Loucy (cell line): Measurements from ENCODE around the gene OAS1.
"Not testable (repeated sequence)": the region's sequence is repeated elsewhere in the genome, so short reads cannot be mapped to it uniquely, and the experiment has no call there.

ENCODE experiments used
- H2AFZ ChIP-seq: fragments of 200-600 bp; sonication (generic); 2 replicates; pipeline ENCODE4 v1.6.0; 2016; ENCODE audit warnings: antibody characterized with exemption, mild to moderate bottlenecking, low read length, moderate library complexity
- H3F3A ChIP-seq: fragments of 200-600 bp; 2 replicates; pipeline ENCODE4 v1.6.0; 2016; ENCODE audit warnings: antibody characterized with exemption, low read depth, mild to moderate bottlenecking
- H3K27me3 ChIP-seq: fragments of 200-600 bp; sonication (generic); 2 replicates; pipeline ENCODE4 v1.6.1; 2014; ENCODE audit warnings: low read length, mild to moderate bottlenecking; ENCODE audit not compliant: insufficient read depth, poor library complexity, severe bottlenecking
- H3K36me3 ChIP-seq: fragments of 200-600 bp; sonication (generic); 2 replicates; pipeline ENCODE4 v1.6.1; 2016; ENCODE audit warnings: low read length; ENCODE audit not compliant: insufficient read depth
- H3K4me1 ChIP-seq: fragments of 200-600 bp; sonication (generic); 2 replicates; pipeline ENCODE4 v1.5.1; 2014; ENCODE audit warnings: low read length, mild to moderate bottlenecking; ENCODE audit not compliant: insufficient read depth, poor library complexity, severe bottlenecking
- H3K4me2 ChIP-seq: fragments of 200-600 bp; sonication (generic); 2 replicates; pipeline ENCODE4 v1.6.0; 2014; ENCODE audit warnings: antibody characterized with exemption, low read length, low read depth, mild to moderate bottlenecking; ENCODE audit not compliant: poor library complexity, severe bottlenecking
- H3K4me3 ChIP-seq: fragments of 200-600 bp; sonication (generic); 2 replicates; pipeline ENCODE4 v1.5.1; 2014; ENCODE audit warnings: low read length, mild to moderate bottlenecking, mixed read lengths; ENCODE audit not compliant: poor library complexity, severe bottlenecking
- H3K79me2 ChIP-seq: fragments of 200-600 bp; sonication (generic); 2 replicates; pipeline ENCODE4 v1.6.1; 2014; ENCODE audit warnings: low read length; ENCODE audit not compliant: insufficient read depth
- H3K9ac ChIP-seq: fragments of 200-600 bp; sonication (generic); 2 replicates; pipeline ENCODE4 v1.6.0; 2014; ENCODE audit warnings: mild to moderate bottlenecking, low read depth, low read length, moderate library complexity; ENCODE audit not compliant: poor library complexity, severe bottlenecking
- H3K9me2 ChIP-seq: fragments of 200-600 bp; sonication (generic); replicated peaks from 2 replicates; pipeline ENCODE4 v1.6.1; 2016; ENCODE audit warnings: low read depth, low read length, mixed read lengths
- H3K9me3 ChIP-seq: fragments of 200-600 bp; sonication (generic); 2 replicates; pipeline ENCODE4 v1.6.1; 2014; ENCODE audit warnings: mild to moderate bottlenecking, antibody characterized with exemption, low read length, low read depth; ENCODE audit not compliant: insufficient read depth
- H4K20me1 ChIP-seq: fragments of 200-600 bp; sonication (generic); 2 replicates; pipeline ENCODE4 v1.6.0; 2014; ENCODE audit warnings: antibody characterized with exemption, low read length, mild to moderate bottlenecking; ENCODE audit not compliant: insufficient read depth, poor library complexity, severe bottlenecking
- EZH2phosphoT487 ChIP-seq: fragments of 200-600 bp; IDR thresholded peaks from 2 replicates; pipeline ENCODE4 v1.6.1; 2018; ENCODE audit warnings: antibody characterized with exemption, mild to moderate bottlenecking, moderate library complexity, borderline replicate concordance
- TF ChIP-seq, protein P1 (sequence below): fragments of 200-600 bp; sonication (generic); conservative IDR thresholded peaks from 2 replicates; pipeline ENCODE4 v1.5.1; 2014; ENCODE audit warnings: mild to moderate bottlenecking, antibody characterized with exemption, low read length

The OAS1 gene

GRCh38 chr12:112919121-112919520 lies 12.4 kb downstream of the OAS1 start:
- H3K9me2 ChIP-seq: no peaks in the 10 kb centered on the region

GRCh38 chr12:112924986-112925385 lies 18.2 kb downstream of the OAS1 start:
- Histone ChIP-seq H2AFZ (no peak overlapping the region), H3K79me2 (no peaks in the 10 kb centered on the region), H3K4me1 (no peaks in the 10 kb centered on the region), H3K9me2 (no peaks in the 10 kb centered on the region), H3K9ac (no peak overlapping the region), H3F3A (no peaks in the 10 kb centered on the region), H4K20me1 (no peaks in the 10 kb centered on the region), H3K4me3 (no peak overlapping the region), H3K36me3 (no peaks in the 10 kb centered on the region), H3K4me2 (no peak overlapping the region), H3K9me3 (no peaks in the 10 kb centered on the region), H3K27me3 (no peaks in the 10 kb centered on the region)
- TF ChIP-seq, protein P1, sequence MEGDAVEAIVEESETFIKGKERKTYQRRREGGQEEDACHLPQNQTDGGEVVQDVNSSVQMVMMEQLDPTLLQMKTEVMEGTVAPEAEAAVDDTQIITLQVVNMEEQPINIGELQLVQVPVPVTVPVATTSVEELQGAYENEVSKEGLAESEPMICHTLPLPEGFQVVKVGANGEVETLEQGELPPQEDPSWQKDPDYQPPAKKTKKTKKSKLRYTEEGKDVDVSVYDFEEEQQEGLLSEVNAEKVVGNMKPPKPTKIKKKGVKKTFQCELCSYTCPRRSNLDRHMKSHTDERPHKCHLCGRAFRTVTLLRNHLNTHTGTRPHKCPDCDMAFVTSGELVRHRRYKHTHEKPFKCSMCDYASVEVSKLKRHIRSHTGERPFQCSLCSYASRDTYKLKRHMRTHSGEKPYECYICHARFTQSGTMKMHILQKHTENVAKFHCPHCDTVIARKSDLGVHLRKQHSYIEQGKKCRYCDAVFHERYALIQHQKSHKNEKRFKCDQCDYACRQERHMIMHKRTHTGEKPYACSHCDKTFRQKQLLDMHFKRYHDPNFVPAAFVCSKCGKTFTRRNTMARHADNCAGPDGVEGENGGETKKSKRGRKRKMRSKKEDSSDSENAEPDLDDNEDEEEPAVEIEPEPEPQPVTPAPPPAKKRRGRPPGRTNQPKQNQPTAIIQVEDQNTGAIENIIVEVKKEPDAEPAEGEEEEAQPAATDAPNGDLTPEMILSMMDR: no peak
- no peak for TF ChIP-seq EZH2phosphoT487

More at GRCh38 chr12:112919121-112919520, 12.4 kb downstream of the OAS1 start:
- no peaks in the 10 kb centered on the region for H3F3A ChIP-seq
- no peak for TF ChIP-seq EZH2phosphoT487
- TF ChIP-seq, protein P1: no peak
- H3K4me3 ChIP-seq: no peak overlapping the region
- no peak overlapping the region for H3K4me2 ChIP-seq
- H2AFZ ChIP-seq: no peak overlapping the region
- H3K9ac ChIP-seq: no peak overlapping the region
- H3K79me2 ChIP-seq: no peaks in the 10 kb centered on the region
- H3K36me3 ChIP-seq: no peaks in the 10 kb centered on the region
- H3K27me3 ChIP-seq: no peaks in the 10 kb centered on the region
- H3K9me3 ChIP-seq: no peaks in the 10 kb centered on the region
- H3K4me1 ChIP-seq: no peaks in the 10 kb centered on the region
- H4K20me1 ChIP-seq: no peaks in the 10 kb centered on the region

- not testable (repeated sequence) for H3K9ac ChIP-seq, H3F3A ChIP-seq, H2AFZ ChIP-seq, H3K9me2 ChIP-seq, H3K9me3 ChIP-seq, H3K36me3 ChIP-seq, H3K4me1 ChIP-seq, H3K4me2 ChIP-seq, H4K20me1 ChIP-seq, H3K4me3 ChIP-seq, H3K27me3 ChIP-seq, H3K79me2 ChIP-seq
These were observed 19.8 kb downstream of the OAS1 start for GRCh38 chr12:112926416-112927033.

GRCh38 chr12:112927475-112927874 lies 20.7 kb downstream of the OAS1 start:
- no peaks in the 10 kb centered on the region for H3K9me3 ChIP-seq
- no peaks in the 10 kb centered on the region for H3K4me1 ChIP-seq
- H3F3A ChIP-seq: no peaks in the 10 kb centered on the region
- TF ChIP-seq EZH2phosphoT487: no peak
- TF ChIP-seq, protein P1: no peak
- H3K4me3 ChIP-seq: no peak overlapping the region
- H3K79me2 ChIP-seq: no peaks in the 10 kb centered on the region
- H2AFZ ChIP-seq: no peak overlapping the region
- no peaks in the 10 kb centered on the region for H3K36me3 ChIP-seq
- no peaks in the 10 kb centered on the region for H4K20me1 ChIP-seq
- H3K9me2 ChIP-seq: no peaks in the 10 kb centered on the region
- no peak overlapping the region for H3K9ac ChIP-seq
- no peak overlapping the region for H3K4me2 ChIP-seq
- no peaks in the 10 kb centered on the region for H3K27me3 ChIP-seq
